GM21825 (cell line): ENCODE results near the gene QPCT.
"Not testable (repeated sequence)": the region's sequence is repeated elsewhere in the genome, so short reads cannot be mapped to it uniquely, and the experiment has no call there.

Experiments used
- ATAC-seq: cut with Tn5 transposase; IDR thresholded peaks from one replicate; pipeline ENCODE4 v1.9.1; 2021; ENCODE audit warnings: mild to moderate bottlenecking, moderate library complexity; ENCODE audit not compliant: unreplicated experiment

Gene QPCT

DNA sequence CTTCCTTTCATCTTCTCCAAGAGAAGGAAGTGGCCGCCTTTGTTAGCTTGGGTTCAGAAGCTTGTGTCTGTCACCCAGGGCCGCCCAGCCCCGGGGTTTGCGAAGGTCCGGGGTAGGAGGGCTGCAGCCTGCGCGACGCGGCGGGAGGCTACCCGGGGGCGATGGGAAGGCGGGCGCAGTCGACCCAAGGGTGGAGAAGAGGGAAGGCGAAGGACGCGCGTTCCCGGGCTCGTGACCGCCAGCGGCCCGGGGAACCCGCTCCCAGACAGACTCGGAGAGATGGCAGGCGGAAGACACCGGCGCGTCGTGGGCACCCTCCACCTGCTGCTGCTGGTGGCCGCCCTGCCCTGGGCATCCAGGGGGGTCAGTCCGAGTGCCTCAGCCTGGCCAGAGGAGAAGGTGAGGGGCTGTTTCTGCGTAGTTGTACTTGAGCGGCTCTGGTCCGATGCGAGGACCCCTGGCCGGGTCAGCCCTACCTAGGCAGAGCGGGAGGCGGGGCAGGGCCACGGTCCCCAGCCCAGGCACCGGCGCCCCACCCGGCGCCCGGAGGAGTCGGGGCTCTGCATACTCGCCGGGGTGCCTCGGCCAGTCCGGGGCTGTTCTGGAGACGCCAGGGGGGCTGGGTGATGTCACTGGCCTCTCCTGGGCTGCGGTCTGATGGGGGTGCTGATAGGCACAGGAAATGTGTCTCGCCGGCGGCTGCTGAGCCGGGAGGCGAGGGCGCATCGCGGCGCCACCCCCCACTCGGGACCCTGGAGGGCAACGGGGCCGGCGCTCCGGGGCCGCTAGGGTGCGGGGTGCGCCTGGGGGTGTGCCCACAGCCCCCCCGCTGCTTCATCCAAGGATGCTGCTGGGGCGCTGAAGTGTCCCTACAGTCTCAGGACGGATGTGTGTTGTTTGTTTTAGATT, at the start of gene QPCT:
TSS of gene QPCT (plus strand) at position 178 of the 909 bp plus-strand sequence. CDS start at position 280, 102 bp downstream.
- ATAC-seq = peak; percentile 49

GRCh38 chr2:37294858-37295257, 49.6 kb upstream of the QPCT start:
- not testable (repeated sequence) for ATAC-seq

GRCh38 chr2:37295469-37296073, 48.9 kb upstream of the QPCT start:
- ATAC-seq = no peak

GRCh38 chr2:37297632-37298031, 46.8 kb upstream of the QPCT start:
- ATAC-seq = no peak

- no peak for ATAC-seq
Observed at GRCh38 chr2:37300146-37300545, 44.3 kb upstream of the QPCT start.

GRCh38 chr2:37300578-37300977, 43.9 kb upstream of the QPCT start:
- ATAC-seq = no peak

- no peak for ATAC-seq
Observed at GRCh38 chr2:37301408-37301807, 43.0 kb upstream of the QPCT start.

DNA sequence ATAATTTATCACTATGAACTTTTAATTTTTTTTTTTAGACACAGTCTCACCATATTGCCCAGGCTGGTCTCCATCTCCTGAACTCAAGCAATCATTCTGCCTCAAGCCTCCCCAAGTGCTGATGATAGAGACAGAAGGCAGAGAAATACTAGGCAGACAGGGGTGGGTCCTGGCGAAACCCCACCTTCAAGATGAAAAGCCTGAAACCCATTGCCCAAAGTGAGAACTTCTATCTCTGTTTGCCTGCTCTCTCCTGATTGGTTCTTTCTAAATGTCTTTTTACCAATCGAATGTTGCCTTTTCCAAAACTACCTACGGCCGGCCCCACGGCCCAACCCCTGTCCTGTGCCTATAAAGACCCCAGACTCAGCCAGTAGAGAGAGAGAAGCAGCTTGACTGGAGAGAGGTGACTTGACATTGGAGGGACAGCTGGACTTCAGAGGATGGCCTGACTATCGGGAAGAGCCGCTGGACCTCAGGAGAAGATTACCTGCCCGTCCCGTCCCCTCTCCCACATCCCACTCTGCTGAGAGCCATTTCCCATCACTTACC, 41.7 kb upstream of the QPCT start:
- no peak for ATAC-seq

DNA sequence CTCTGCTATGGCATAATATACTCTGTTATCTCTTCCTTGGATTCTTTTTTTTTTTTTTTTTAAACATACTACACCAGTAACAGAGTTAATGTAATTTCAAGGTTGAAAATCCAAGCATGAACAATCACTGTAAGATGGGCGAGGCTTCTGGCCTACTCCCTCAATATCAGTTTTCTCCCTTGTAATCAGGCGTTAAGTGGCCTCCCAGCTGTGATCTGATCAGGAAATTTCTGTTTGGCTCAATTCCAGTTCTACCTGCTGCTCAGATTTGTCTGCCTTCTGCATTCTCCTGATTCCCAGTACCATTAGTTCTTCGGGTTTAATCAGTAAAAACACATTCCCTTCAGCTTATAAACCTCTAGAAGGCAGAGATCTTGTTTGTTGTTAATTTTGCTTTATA, 38.4 kb upstream of the QPCT start:
- ATAC-seq = no peak

DNA sequence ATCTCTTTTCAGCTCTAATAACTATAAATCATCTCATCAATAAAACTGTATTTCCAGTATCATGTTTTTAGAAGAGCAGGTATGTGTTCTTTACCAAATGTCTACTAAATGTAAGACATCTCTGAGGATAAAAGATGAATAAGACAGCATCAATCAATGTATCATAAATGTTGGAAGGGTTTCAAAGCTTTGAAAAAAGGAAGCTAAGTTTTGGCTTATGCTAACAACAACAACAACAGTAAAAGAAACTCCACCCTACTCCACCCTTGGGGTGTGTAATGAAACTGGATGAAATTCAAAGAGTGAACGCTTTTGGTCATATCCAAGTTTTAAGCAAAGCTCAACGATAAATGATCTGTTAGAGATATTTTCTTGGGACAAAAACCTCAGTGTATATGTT, 36.9 kb upstream of the QPCT start:
- ATAC-seq = no peak

- ATAC-seq = no peak
Observed at GRCh38 chr2:37315364-37315763, 29.1 kb upstream of the QPCT start.

GRCh38 chr2:37316181-37316580, 28.2 kb upstream of the QPCT start:
- ATAC-seq = no peak

GRCh38 chr2:37317746-37318145, 26.7 kb upstream of the QPCT start:
- no peak for ATAC-seq

- ATAC-seq = peak; percentile 67
Observed at GRCh38 chr2:37318401-37318800, 26.0 kb upstream of the QPCT start.

GRCh38 chr2:37319754-37320609, 24.4 kb upstream of the QPCT start:
- ATAC-seq = no peak

DNA sequence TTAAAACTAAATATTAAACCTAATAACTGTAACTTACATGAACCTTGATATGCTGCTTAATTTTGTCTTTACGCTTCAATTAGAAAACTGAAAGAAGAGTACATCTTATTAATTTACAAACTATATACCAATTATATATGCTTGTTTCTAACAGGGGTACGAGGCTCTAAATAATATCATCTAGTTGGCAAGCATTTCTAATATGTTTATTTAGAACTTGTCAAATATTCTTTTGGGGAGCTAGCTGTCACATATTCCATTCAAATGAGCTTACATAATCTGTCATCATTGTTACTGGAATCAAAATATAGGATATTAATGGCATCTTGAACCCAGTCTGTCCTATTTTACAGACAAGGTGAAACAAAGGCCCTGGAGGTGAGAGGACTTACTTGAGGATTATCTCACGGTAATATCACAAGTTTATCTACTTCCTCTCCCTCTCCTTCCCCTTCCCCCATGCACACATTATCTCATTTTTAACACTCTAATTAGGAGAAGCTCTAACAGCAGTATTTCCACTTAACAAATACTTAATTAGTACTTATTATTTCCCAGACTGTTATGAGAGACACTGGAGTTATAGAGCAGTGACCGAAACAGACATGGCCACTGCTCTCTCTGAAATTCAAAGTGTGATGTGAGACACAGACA, 23.3 kb upstream of the QPCT start:
- ATAC-seq = no peak

DNA sequence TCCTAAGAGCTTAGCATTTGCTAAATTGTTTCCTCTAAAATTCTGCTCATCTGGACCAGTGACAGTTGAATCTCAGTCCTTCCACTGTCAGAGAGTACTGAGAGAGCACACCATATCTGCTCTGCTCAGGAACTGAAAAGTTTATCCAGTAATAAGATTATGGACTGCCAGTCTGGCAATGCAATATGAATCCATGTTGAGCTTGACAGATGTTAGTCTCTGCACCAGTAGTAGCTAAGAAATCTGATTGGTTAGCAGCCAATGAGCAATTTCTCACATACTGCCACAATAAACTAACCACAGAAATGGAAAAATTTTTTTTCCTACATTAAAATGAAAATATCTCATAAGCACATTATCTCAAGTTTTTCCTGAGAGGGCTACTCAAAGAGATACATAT, 22.1 kb upstream of the QPCT start:
- ATAC-seq = no peak

GRCh38 chr2:37323176-37323780, 21.2 kb upstream of the QPCT start:
- ATAC-seq = no peak

DNA sequence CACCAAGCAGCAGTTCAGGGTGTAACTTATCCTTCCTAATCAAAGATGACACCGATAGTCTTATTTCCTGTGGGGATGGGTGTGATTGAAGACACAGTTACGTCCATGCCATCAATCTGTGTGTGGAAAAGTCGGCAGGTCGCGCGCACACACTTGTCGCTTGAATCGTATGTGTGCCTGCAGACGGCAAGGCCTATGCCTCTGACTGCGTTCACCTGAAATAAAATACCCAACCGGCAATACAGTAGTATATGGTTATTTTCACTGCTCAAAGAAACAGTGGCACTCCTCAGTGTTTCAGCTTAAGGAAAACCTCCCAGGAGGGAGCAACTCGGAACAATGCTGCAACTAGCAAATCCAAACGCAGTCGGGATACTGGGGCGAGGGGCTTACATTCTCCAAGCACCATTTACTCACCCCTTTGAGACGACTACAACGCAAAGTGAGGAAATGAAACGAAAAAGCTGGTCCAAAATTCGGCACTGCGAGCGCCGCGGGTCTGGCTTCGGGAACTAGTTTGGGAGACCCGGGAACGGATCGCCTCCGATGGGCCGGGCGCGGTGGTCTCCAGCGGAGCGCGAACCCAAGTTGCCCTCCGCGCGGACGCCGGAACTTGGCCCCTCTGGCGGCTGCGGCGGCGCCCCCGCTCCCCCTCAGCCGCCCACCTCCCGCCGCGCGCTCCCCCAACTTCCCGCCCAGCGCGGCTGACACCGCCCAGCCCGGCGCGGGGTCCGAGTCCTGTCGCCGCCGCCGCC, 20.5 kb upstream of the QPCT start:
- peak; percentile 18 for ATAC-seq

DNA sequence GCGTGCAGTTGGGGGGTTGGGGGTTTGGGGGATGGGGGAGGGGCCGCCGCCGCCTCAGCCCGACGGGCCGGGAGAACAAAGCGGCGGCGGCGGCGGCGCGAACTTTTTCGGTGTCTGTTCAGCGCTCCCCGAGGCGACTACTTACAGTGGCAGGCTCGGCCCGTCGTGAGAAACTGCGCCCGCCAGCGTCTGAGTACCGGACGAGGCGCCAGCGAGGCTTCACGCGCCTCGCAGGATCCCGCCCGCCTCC, 20.0 kb upstream of the QPCT start:
- ATAC-seq = peak; percentile 62
